Skin of body (tissue), 2 donors: Measurements from ENCODE around the gene LRRC37B. TPM values are rescaled to one million over a fixed set of nuclear protein-coding genes. Genes with fewer than 3 reads are reported as not detected.
"Not testable (repeated sequence)": the region's sequence is repeated elsewhere in the genome, so short reads cannot be mapped to it uniquely, and the experiment has no call there.

ENCODE experiments used
- DNase-seq: peaks from one replicate; lab custom pipeline; 2025; lab: John Stamatoyannopoulos, UW
- total RNA-seq: library from RNA; depleted of rRNA; stranded (reverse); fragments of >200 nt; gene quantifications from one replicate; pipeline ENCODE4 v1.2.3, GENCODE V29; 2014

LRRC37B gene
- 22.5 TPM for total RNA-seq

DNA sequence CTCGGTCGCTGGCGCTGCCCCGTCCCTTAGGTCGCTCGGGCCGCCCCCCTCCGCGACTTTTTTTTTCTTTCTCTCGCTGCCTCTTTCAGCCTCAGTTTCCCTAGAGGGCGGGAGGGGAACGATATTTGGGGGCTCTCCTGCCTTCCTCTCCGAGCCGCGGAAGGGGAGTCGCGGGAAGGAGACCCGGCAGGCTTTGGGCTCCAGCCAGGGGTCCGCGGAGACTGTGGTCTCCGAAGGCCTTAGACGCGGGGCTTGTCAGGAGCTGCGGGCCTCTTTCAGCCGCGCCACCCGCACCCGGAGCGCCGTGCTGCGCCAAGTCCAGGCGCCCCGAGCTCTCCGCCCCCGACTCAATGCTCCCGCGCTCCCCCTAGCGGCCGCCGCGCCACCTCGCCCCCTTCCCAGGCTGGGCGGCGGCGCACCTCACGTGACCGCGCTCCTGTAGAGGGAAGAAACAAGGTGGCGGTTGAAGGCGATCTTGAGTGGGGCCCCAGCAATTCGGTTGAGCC lies at the start of gene LRRC37B:
TSS of gene LRRC37B (plus strand) at position 427 of the 506 bp plus-strand sequence. CDS start 14,010 bp downstream, outside the sequence.
- peak; percentile 75 for DNase-seq

GRCh38 chr17:31964131-31964530 lies 43.1 kb upstream of the LRRC37B start:
- not testable (repeated sequence) for DNase-seq

- no peak for DNase-seq
These were observed 39.5 kb upstream of the LRRC37B start for GRCh38 chr17:31967648-31968047.

DNA sequence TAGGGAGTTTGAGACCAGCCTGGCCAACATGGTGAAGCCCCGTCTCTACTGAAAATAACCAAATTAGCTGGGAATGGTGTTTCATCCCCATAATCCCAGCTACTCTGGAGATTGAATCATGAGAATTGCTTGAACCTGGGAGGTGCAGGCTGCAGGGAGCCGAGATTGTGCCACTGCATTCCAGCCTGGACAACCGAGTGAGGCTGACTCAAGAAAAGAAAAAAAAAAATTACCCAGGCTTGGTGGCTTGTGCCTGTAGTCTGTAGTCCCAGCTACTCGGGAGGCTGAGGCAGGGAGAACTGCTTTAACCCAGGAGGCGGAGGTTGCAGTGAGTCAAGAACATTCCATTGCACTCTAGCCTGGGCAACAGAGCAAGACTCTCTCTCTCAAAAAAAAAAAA lies 36.8 kb upstream of the LRRC37B start:
- not testable (repeated sequence) for DNase-seq

- DNase-seq: not testable (repeated sequence)
These were observed 32.7 kb upstream of the LRRC37B start for GRCh38 chr17:31974269-31975071.

- DNase-seq: not testable (repeated sequence)
These were observed 31.8 kb upstream of the LRRC37B start for GRCh38 chr17:31975391-31975790.

- DNase-seq: not testable (repeated sequence)
These were observed 15.4 kb upstream of the LRRC37B start for GRCh38 chr17:31991821-31992220.

- DNase-seq: no peak
These were observed 10.2 kb upstream of the LRRC37B start for GRCh38 chr17:31997005-31997404.

- no peak for DNase-seq
These were observed 498 bp downstream of the LRRC37B start for GRCh38 chr17:32007463-32008298.

- no peak for DNase-seq
These were observed 2.0 kb downstream of the LRRC37B start for GRCh38 chr17:32009262-32009542.

- no peak for DNase-seq
These were observed 2.9 kb downstream of the LRRC37B start for GRCh38 chr17:32010114-32010513.

DNA sequence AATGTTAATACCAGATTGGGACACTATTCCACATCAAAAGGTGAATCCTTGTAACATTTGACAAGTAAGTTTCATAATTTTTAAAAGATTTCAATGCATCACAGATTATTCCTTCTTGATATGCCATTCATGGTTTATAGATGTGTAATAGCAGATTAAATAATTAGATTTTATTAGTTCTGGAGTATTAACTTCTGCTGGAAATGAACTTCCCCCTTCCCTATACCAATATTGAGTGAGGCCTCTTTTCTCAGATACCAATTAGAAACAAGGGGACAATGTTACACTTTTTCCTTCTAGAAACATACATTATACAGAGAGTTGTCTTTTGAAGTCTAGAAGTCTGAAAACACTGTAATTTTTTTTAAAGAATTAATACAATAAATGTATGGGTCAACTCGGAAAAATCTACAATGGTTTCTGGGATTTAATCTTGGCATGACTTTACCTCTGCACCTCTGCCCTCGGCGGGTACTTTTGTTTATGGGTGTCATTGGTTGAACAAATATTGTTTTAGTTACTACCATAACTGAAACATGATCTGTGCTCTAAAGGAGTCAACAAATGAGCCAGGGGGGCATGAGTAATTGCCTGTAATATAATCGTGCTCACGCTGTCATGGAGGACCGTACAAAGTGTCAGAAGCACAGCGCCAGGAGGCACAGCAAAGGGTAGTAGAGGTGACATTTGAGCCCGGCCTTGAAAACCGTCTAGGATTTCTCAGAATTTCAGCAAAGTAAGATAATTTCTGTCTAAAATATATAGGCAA lies 8.2 kb downstream of the LRRC37B start:
- DNase-seq: no peak

- DNase-seq: no peak
These were observed 9.0 kb downstream of the LRRC37B start for GRCh38 chr17:32016231-32016630.

DNA sequence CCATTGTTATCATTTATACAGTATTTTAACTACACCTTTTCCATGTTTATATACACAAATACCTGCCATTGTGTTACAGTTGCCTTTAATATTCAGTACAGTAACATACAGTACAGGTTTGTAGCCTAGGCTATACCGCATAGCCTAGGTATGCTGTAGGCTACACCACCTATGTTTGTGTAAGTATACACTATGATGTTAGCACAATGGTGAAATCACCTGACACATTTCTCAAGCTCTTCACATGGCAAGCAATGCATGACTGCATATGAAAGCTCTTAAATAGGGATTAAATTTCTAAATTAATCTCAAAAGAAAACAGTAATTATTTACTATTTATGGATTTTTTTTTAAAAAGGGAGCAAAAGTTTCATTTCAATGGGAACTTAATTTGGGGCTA lies 12.0 kb downstream of the LRRC37B start:
- no peak for DNase-seq

GRCh38 chr17:32020943-32021614 lies 13.9 kb downstream of the LRRC37B start:
- DNase-seq: no peak

DNA sequence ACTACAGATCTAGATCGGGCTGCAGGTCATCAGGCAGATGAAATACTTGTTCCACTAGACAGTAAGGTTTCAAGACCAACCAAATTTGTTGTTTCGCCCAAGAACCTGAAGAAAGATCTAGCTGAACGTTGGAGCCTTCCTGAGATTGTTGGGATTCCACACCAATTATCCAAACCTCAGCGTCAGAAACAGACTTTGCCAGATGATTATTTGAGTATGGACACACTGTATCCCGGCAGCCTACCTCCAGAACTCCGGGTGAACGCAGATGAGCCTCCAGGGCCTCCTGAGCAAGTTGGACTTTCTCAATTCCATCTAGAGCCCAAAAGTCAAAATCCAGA lies 14.4 kb downstream of the LRRC37B start:
- no peak for DNase-seq

DNA sequence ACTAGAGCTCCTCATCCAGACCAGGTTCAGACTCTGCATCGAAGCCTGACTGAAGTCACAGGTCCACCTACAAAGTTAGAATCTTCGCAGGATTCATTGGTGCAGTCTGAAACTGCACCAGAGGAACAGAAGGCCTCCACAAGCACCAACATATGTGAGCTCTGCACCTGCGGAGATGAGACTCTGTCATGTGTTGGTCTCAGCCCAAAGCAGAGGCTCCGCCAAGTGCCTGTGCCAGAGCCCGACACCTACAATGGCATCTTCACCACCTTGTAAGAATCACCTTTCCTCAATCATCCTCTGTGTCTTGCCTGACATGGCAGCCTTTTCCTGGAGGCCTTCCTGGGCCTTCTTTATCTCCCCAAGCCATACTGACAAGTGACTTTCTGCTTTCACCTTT lies 15.4 kb downstream of the LRRC37B start:
- not testable (repeated sequence) for DNase-seq

- not testable (repeated sequence) for DNase-seq
These were observed 20.1 kb downstream of the LRRC37B start for GRCh38 chr17:32027271-32027670.

DNA sequence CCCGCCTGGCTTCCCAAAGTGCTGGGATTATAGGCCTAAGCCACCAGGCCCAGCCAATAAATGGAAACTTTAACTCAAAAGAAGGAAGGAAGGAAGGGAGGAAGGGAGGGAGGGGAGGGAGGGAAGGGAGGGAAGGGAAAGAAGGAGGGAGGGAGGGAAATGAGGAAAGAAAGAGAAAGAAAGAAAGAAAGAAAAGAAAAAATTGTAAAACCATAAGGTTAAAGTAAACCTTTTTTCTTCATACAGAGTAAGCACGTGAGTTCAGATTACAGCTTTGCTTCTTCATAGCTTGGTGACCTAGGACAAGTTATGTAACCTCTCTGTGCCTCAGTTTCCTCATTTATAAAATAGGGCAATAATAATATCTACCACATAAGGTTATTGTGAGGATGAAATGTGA lies 26.0 kb downstream of the LRRC37B start:
- no peak for DNase-seq

- DNase-seq: not testable (repeated sequence)
These were observed 26.6 kb downstream of the LRRC37B start for GRCh38 chr17:32033812-32034211.

- not testable (repeated sequence) for DNase-seq
These were observed 33.1 kb downstream of the LRRC37B start for GRCh38 chr17:32040246-32040645.
